Measurements from ENCODE around the gene TRERF1. TPM values are rescaled to one million over a fixed set of nuclear protein-coding genes. Genes with fewer than 3 reads are reported as not detected.

Gene TRERF1
- total RNA-seq, 4 donors from 2014 or later = 6.9 to 12.1 (median 8.8) TPM

GRCh38 chr6:42406306-42407280 lies 45.1 kb downstream of the TRERF1 start:
- peak in 1 of 2 donors; percentile 61 for DNase-seq (ENCODE audit: low spot score in 2 of 2)
- TF ChIP-seq POLR2A (IDR thresholded peaks at IDR 0.05) (no peak), CTCF (IDR thresholded peaks at IDR 0.05) (no peak)
- H3K4me3 ChIP-seq (ENCODE audit: low read depth, poor library complexity, severe bottlenecking) = no peak overlapping the region
- intact Hi-C loops (cut with DNase I; ENCODE audit: low total_unique reads) = no loop called here
- WGBS, 2 donors = 74 to 86% methylated on average over 6 of the region's 6 CpGs

DNA sequence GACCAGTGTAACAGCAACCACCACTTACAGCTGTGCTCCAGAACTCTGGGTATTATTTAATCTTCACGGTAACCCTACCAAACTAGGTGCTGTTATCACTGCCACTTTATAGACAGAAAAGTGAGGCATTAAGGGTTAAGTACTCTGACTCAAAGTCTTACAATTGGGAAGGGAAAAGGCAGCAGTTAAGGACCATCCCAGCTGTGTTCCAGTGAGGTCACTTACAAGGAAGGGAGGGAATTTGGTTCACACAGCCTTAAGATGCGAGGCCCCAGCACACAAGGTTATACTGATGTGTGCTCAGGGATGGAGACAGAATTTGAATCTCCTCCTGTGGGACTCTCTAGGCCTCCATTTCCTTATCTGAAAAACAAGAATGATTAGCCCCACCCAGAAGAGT lies 46.7 kb downstream of the TRERF1 start:
- no peak for TF ChIP-seq POLR2A (IDR thresholded peaks at IDR 0.05)
- TF ChIP-seq CTCF (IDR thresholded peaks at IDR 0.05) = no peak
- DNase-seq (ENCODE audit: low spot score in 2 of 2) = peak in 1 of 2 donors; percentile 66
- WGBS, 2 donors = 54 to 71% methylated on average over 2 of the region's 2 CpGs
- intact Hi-C loops (cut with DNase I; ENCODE audit: low total_unique reads) = no loop called here
- no peak overlapping the region for H3K4me3 ChIP-seq (ENCODE audit: low read depth, poor library complexity, severe bottlenecking)

DNA sequence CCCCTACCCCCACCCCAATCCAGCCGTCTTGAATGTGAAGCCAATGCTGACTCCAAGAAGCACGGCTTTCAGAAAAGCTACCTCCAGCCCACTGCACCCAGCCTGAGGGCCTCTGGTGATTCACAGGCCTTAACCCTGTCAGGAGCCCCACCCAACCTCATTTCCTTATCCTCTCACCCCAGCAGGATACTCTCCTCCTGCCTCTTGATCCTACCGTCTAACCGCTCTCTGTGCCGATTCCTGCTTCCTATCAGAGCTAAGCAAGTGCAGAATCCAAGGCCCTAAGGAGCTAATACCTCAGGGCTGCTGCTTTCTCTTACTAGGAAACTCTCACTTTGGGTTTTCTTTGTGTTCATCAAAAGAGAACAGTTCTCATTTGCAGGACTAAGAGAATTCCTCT lies 47.2 kb downstream of the TRERF1 start:
- H3K4me3 ChIP-seq (ENCODE audit: low read depth, poor library complexity, severe bottlenecking) = no peak overlapping the region
- peak; percentile 49 to 85 for DNase-seq (ENCODE audit: low spot score in 2 of 2)
- intact Hi-C loops (cut with DNase I; ENCODE audit: low total_unique reads) = no loop called here
- TF ChIP-seq POLR2A (IDR thresholded peaks at IDR 0.05) = no peak
- no peak for TF ChIP-seq CTCF (IDR thresholded peaks at IDR 0.05)
- WGBS, 2 donors = 17 to 21% methylated on average over 5 of the region's 5 CpGs

- 58 to 64% methylated on average over 5 of the region's 5 CpGs for whole genome bisulfite sequencing, 2 donors
- TF ChIP-seq POLR2A (IDR thresholded peaks at IDR 0.05) = no peak
- TF ChIP-seq CTCF (IDR thresholded peaks at IDR 0.05) = no peak
- peak in 1 of 2 donors; percentile 86 for DNase-seq (ENCODE audit: low spot score in 2 of 2)
- no peak overlapping the region for H3K4me3 ChIP-seq (ENCODE audit: low read depth, poor library complexity, severe bottlenecking)
- intact Hi-C loops (cut with DNase I; ENCODE audit: low total_unique reads) = no loop called here
These were observed 47.9 kb downstream of the TRERF1 start for GRCh38 chr6:42403831-42404230.

DNA sequence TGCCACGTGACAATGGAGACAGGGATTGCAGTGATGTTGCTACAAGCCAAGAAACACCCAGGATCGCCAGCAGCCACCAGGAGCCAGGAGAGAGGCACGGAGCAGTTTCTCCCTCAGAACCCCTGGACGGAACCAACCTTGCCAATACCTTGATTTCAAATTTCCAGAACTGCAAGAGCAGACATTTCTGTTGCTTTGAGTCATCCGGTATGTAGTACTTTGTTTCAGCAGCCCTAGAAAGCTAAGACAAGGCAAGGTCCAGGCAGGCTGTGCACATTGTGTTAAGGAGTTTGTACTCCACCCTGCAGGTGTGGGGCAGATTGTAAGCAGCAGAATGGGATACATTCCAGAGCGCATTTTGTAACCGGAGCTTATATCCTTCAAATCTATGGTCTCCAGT lies 48.3 kb downstream of the TRERF1 start:
- TF ChIP-seq CTCF (IDR thresholded peaks at IDR 0.05) = no peak
- no peak for TF ChIP-seq POLR2A (IDR thresholded peaks at IDR 0.05)
- H3K4me3 ChIP-seq (ENCODE audit: low read depth, poor library complexity, severe bottlenecking) = no peak overlapping the region
- peak in 1 of 2 donors; percentile 67 for DNase-seq (ENCODE audit: low spot score in 2 of 2)
- WGBS, 2 donors = 52 to 58% methylated on average over 7 of the region's 7 CpGs
- intact Hi-C loops (cut with DNase I; ENCODE audit: low total_unique reads) = no loop called here

All from lower leg skin (tissue), 4 donors.